Mononuclear cell (primary cell): ENCODE results near the gene TRAF3. TPM values are rescaled to one million over a fixed set of nuclear protein-coding genes. Genes with fewer than 3 reads are reported as not detected.

Source experiments
- H3K27me3 ChIP-seq: 2 replicates; pipeline ENCODE4 v1.6.0; 2011; ENCODE audit warnings: low read length, control low read depth; ENCODE audit not compliant: insufficient read depth
- H3K4me1 ChIP-seq: 2 replicates; pipeline ENCODE4 v1.5.1; 2011; ENCODE audit warnings: mild to moderate bottlenecking, low read length, control low read depth; ENCODE audit not compliant: insufficient read depth
- H3K4me3 ChIP-seq: 2 replicates; pipeline ENCODE4 v1.5.1; 2011; ENCODE audit warnings: mild to moderate bottlenecking, low read length, moderate library complexity
- H3K9me3 ChIP-seq: 2 replicates; pipeline ENCODE4 v1.5.1; 2011; ENCODE audit warnings: low read depth, mild to moderate bottlenecking, control low read depth, low read length
- total RNA-seq: library from RNA; depleted of rRNA; stranded (reverse); fragments of >200 nt; gene quantifications from one replicate; pipeline ENCODE4 v1.2.3, GENCODE V29; 2012

The TRAF3 gene
- total RNA-seq, 1 donor, result 42.4 TPM

DNA sequence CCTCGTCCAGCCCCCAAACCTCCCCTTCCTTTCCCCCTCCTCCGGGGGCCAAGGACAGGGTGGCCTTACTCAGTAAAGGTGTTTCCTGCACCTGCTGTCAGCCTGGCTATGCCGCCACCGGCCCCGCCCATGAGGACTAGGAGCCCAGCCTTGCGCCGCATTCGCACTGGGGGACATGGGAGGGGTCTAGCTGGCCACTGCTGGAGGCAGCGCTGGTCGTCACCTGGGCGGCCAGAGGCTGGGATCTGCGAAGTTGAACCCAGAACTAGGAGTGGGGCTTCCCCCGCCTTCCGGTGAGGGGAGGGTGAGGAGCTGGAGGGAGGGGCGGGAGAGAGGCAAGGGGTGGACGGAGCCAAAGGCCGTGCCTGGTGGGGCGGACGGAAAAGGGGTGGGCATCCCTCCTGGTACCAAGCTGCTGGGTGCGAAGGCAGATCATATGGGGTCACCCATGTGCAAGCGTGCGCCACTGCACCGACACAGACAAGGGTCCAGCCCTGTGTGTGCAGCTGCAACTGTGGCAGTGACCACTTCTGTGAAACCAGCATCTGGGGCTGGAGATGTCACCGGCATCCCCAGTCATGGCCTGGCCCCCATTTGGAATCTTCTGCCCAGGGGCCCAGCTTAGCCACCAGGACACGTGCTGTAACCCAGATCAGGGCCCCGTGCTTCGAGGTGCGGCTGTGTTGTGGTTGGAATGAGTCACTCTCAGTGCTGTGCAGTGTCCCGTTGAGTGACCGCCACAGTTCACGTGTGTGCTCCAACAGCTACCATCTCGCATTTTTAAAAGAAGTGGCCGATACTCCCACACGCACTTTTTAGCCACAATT lies 153.7 kb downstream of the TRAF3 start:
- Histone ChIP-seq H3K9me3 (no peaks in the 10 kb centered on the region), H3K4me1 (peaks cover 23% of the 10 kb centered on the region), H3K4me3 (no peak overlapping the region), H3K27me3 (peaks cover 28% of the 10 kb centered on the region)

DNA sequence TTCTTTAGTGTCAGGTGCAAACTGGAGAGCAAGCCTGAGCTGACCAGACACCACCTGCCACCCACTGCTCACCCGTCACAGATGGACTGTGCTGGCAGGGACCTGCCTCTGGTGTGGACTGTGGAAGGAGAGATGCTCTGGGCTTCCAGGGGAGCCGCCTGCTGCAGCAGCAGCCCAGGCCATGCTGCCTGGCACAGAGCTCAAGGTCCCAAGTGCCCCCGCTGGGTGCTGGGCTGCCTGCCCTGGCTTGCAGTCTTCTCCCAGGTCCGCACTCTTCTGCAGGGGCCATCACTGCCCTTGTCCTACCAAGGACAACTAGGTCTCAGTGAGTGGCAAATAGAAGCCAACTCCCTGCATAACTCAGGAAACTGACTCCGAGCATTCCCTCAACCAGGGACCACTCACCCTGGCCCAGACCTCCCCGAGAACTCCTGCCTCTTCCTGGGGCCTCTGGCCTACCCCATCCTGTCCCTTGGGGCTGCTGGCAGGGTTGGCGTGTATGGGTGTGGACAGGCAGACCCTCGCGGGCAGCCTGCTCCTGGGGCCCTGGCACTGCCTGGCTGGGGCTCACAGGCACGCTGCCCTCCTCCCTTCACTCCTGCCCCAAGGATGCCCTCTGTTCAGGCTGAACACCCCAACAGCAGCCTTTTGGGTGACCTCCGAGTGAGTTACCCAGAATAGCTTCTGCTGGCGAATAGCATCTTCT lies 154.5 kb downstream of the TRAF3 start:
- no peaks in the 10 kb centered on the region for H3K9me3 ChIP-seq
- peaks cover 23% of the 10 kb centered on the region for H3K4me1 ChIP-seq
- H3K4me3 ChIP-seq, result no peak overlapping the region
- H3K27me3 ChIP-seq, result peaks cover 25% of the 10 kb centered on the region

DNA sequence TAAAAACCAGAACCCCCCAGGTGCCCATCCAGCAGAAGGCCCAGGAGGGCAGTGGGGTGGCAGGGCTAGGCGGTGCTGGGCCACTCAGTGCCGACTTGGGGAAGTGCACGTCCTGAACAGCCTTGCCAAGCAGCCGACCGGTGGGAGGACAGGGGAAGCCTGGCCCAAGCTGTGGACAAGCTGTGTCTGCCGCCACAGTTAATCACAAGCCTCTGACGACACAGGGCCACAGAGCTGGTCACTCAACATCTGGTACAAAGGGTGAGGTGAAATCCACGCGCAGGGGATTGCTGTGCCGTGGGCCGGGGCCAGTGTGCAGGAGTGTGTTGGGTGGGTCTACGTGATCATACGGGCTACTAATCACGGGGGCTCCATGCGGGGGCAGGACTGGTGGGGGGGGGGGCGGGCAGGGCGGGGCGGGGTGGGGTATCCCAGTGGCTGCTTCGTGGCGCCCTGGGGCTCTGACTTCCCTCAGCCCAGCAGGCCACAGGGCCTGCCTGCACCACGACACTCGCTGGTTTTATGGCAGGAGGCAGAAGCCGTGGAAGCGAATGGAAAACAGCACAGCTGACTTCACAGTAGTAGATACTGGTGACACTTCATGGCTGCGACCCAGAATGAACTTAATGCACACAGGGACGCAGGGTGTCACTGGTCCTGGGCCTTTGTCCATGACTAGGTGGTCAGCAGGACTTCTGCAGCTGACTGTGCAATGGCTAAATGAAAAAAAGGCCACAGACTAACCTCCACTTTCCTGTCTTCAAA lies 155.4 kb downstream of the TRAF3 start:
- Histone ChIP-seq H3K4me1 (peaks cover 23% of the 10 kb centered on the region), H3K4me3 (no peak overlapping the region), H3K27me3 (peaks cover 19% of the 10 kb centered on the region), H3K9me3 (no peaks in the 10 kb centered on the region)

GRCh38 chr14:102933618-102934231 lies 156.5 kb downstream of the TRAF3 start:
- Histone ChIP-seq H3K27me3 (peaks cover 17% of the 10 kb centered on the region), H3K4me3 (no peak overlapping the region), H3K9me3 (no peaks in the 10 kb centered on the region), H3K4me1 (peaks cover 12% of the 10 kb centered on the region)

DNA sequence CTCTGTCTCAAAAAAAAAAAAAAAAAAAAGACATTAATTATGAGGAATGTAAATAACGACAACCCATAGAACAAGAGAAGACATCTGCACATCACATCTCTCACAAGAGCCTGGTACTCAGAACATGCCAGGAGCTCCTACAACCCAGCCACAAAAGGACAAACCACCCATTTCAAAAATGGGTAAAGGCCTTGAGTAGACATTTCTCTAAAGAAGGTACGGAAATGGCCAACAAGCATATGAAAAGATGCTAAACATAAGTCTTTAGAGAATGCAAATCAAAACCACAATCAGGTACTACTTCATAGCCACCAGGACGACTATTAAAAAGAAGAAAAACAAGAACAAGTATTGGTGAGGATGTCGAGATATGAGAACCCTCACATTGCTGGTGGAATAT lies 158.5 kb downstream of the TRAF3 start:
- Histone ChIP-seq H3K4me1 (no peaks in the 10 kb centered on the region), H3K4me3 (no peak overlapping the region), H3K9me3 (no peaks in the 10 kb centered on the region), H3K27me3 (peaks cover 6% of the 10 kb centered on the region)

DNA sequence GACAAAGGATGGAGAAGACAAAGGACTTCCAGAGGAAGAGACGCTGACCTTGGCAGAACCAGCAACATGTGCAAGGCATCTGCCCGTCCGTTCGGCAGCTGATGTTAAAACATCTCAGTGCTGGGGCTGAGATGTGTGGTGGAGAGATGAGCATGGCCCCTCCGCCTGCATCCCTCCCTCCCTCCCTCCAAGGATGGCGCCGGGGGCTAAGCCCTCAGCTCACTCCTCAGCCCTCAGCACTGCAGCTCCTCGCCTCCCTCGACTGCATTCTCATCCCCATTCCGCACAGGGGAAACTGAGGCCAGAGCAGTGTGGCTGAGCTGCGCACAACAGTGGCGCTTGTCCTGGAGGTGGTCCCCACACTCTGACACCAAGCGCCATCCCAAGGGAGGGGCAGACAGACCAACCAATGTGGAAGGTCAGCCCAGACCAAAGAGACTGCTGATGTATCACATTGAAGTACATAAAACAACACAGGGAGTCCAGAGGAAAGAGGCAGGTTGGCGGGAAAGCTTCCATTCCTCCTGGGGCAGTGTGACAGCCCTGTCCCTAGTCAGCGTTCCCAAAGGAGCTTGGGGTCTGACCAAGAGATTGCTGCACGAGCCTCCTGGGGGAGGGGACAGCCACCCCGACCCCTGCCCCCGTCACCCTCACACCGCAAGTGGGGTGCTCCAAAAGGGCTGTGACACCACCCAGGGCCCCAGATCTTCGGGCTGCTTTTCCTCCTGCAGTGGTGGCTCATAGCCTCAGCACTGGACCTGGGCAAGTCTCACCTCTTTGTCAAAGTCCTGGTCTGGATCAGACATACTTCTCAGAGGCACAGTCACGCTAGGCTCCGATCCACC lies 160.3 kb downstream of the TRAF3 start:
- Histone ChIP-seq H3K9me3 (no peaks in the 10 kb centered on the region), H3K4me1 (no peaks in the 10 kb centered on the region)

DNA sequence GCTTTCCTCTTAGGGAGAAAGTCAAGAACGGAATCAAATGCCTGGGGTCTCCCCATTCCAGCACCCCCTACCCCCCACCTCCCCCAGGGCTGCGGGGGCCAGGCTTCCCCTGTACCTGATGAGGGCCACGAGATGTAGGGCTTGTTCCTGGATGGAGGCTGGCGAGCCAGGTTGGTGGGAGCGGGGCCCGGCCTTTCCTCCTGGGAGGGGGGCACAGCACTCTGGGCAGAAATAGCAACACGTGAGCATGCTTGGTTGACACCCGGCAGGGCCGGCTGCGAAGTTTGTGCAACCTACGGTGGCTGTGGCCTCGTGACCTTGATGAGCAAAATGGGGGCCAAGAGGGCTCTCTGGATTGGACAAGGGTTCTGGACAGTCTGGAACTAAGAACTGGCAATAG lies 160.9 kb downstream of the TRAF3 start:
- no peaks in the 10 kb centered on the region for H3K27me3 ChIP-seq
- no peak overlapping the region for H3K4me3 ChIP-seq
- H3K9me3 ChIP-seq, result no peaks in the 10 kb centered on the region
- H3K4me1 ChIP-seq, result no peaks in the 10 kb centered on the region

More for the DNA sequence above, 160.3 kb downstream of the TRAF3 start:
- Histone ChIP-seq H3K4me3 (no peak overlapping the region), H3K27me3 (no peaks in the 10 kb centered on the region)

DNA sequence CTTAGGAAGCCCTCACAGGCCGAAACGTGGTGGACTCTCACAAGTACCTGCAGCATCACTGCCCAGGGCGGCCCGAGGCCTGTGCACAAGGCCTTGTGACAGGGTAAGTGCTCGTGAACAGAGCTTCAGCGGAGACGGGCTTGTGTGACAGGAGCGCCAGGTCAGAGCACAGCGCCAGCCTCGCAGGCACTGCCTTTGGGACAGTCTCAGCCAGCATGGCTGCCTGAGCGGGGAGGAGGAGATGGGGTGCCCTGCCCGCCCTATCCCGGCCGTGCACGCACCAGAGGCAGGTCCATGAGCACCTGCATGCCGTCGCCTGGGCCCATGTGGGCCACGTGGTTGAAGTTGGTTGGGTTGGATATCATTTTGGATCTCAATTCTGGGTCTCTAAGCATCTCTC lies 162.1 kb downstream of the TRAF3 start:
- H3K4me1 ChIP-seq, result no peaks in the 10 kb centered on the region
- H3K4me3 ChIP-seq, result no peak overlapping the region
- no peaks in the 10 kb centered on the region for H3K9me3 ChIP-seq
- H3K27me3 ChIP-seq, result no peaks in the 10 kb centered on the region

DNA sequence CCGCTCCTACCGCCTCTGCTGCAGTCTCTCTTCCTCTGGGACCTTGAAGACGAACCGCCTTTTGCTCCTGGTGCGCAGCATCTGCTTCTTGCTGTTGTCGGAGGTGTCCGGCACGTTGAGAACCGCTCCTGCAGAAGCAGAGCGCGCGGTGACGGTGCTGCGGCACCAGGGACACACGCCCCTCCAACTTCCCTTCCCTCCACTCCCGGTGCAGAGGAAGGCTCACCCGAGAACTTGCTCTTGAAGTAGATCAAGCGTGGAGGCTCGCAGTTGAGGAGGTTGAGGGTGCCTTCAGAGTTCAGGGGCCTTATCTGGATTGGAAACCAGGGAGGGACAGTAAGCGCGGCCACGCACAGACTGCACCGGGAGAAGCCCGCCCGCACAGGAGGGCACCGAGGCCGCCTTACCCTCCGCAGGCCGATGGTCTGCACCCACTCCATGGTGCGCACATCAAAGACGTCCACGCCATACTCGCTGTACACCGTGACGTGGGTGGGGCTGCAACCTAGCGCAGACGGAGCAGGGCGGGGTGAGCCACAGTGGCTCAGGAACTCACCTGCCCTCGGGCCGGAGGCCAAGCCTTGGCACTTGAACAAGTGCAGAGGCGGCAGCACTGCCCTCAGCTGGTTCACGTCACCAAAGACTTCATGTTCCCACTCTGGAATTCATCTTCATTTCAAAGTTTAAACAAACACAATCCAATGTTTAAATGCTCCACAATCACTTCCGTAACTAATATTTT lies 162.7 kb downstream of the TRAF3 start:
- Histone ChIP-seq H3K9me3 (no peaks in the 10 kb centered on the region), H3K4me3 (no peak overlapping the region), H3K4me1 (no peaks in the 10 kb centered on the region), H3K27me3 (no peaks in the 10 kb centered on the region)

GRCh38 chr14:102940729-102941362 lies 163.6 kb downstream of the TRAF3 start:
- H3K27me3 ChIP-seq, result no peaks in the 10 kb centered on the region
- H3K4me1 ChIP-seq, result no peaks in the 10 kb centered on the region
- no peaks in the 10 kb centered on the region for H3K9me3 ChIP-seq
- no peak overlapping the region for H3K4me3 ChIP-seq

GRCh38 chr14:102941419-102942011 lies 164.3 kb downstream of the TRAF3 start:
- Histone ChIP-seq H3K9me3 (no peaks in the 10 kb centered on the region), H3K27me3 (no peaks in the 10 kb centered on the region), H3K4me1 (no peaks in the 10 kb centered on the region), H3K4me3 (no peak overlapping the region)

GRCh38 chr14:102942069-102942468 lies 164.8 kb downstream of the TRAF3 start:
- no peaks in the 10 kb centered on the region for H3K4me1 ChIP-seq
- no peaks in the 10 kb centered on the region for H3K27me3 ChIP-seq
- no peak overlapping the region for H3K4me3 ChIP-seq
- H3K9me3 ChIP-seq, result no peaks in the 10 kb centered on the region

GRCh38 chr14:102943454-102943853 lies 166.2 kb downstream of the TRAF3 start:
- Histone ChIP-seq H3K9me3 (no peaks in the 10 kb centered on the region), H3K27me3 (no peaks in the 10 kb centered on the region), H3K4me1 (no peaks in the 10 kb centered on the region), H3K4me3 (no peak overlapping the region)
